ENCODE results near the gene EFNA1.

EFNA1 gene

DNA sequence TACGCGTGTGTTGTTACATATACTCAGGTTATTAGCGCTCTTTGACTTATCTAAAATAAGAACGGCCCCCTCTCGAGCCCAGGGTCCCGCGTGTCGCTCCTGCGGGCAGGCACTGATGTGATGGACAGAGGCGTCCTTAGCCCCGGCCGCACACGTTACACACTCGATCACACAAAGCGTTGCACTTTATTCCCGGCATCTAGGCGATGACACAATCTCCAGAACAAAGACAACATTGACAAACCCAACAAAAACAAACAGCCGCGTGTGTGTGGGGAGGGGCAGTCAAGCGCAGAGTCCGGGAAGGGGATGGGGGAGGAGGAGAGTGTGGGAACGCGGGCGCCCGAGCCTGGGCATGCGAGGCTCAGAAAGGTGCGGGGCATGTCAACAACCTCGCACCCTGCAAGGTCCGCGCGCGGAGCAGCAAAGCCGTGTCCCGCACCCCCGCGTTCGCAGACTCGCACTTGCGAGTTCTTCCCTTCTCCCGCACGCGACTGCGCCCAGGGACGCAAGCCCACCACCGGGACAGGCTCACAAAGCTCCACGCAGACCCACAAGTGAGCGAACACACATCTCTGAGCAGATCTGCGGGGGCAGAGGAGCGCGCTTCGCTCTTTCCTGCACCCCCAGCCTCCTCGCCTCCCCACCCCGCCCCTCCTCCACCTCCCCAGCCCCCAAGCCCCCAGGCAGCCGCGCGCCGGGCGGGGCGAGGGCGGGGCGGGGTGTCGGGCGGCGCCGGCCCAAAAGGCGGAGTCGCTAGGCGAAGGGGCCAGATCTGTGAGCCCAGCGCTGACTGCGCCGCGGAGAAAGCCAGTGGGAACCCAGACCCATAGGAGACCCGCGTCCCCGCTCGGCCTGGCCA is at the start of gene EFNA1:
Gene EFNA1, plus strand, starts transcription at position 772 of the 862 bp plus-strand sequence. CDS start 102 bp downstream, outside the sequence.
- DNase-seq: no peak

- peak; percentile 84 for DNase-seq
Observed at GRCh38 chr1:155078469-155079209, 49.0 kb upstream of the EFNA1 start, which contains the start of gene EFNA3. TSS of gene EFNA3 (plus strand) at chr1:155078837. CDS start at chr1:155078942, 105 bp downstream.

DNA sequence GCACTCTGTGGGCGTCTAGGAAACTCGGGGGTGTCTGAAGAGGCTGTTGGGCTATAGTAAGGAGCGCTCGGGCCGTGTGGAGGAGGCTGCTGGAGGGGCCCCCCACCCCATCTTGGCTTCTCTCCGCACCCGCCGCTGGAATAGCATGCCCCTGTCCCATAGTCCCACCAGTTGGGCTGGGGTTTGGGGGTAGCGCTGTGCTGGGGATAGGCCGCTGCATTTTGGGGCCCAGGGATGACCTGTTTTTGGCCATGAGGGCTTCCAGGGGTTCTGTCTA is 48.5 kb upstream of the EFNA1 start:
- no peak for DNase-seq

DNA sequence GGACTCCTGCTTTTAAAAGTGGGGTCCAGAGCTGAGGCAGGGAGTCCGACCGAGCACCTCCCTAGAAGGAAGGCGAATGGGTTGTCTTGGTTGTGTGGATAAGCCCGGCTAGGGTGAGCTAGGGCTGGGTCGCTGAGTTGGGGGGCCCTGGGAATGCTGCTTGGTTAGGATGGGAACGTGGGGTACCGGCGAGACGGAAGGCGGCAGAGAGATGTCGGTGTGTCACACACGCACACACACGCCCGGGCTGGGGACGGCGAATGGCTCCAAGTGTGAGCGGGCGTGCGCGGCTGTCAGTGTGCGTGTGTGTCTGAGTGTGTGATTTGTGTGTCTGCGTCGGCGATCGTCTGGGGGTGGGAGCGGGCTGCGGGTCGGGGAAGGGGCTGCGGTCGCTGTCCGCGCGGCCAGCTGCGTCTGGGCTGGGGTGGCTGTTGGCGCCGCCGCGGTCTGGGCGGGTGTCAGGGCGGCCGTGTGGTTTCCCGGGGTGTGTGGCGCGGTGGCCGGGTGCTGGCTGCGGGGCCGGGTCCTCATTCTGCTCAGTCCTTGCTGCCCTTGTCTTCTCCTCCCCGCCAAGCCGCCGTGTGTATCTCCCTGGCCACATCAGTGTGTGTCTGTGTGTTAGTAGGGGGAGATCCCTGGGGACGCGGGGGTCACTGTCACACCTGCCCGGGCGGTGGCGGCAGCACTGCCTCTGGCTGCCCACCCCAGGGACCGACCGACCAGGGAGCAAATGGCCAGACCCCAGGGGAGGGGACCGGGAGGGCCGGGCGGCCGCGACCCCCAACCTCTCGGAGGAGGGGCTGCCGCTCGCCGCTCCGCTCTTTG is 48.0 kb upstream of the EFNA1 start:
- peak; percentile 45 for DNase-seq

- DNase-seq: peak; percentile 84
Observed at GRCh38 chr1:155080312-155081228, 47.1 kb upstream of the EFNA1 start.

DNA sequence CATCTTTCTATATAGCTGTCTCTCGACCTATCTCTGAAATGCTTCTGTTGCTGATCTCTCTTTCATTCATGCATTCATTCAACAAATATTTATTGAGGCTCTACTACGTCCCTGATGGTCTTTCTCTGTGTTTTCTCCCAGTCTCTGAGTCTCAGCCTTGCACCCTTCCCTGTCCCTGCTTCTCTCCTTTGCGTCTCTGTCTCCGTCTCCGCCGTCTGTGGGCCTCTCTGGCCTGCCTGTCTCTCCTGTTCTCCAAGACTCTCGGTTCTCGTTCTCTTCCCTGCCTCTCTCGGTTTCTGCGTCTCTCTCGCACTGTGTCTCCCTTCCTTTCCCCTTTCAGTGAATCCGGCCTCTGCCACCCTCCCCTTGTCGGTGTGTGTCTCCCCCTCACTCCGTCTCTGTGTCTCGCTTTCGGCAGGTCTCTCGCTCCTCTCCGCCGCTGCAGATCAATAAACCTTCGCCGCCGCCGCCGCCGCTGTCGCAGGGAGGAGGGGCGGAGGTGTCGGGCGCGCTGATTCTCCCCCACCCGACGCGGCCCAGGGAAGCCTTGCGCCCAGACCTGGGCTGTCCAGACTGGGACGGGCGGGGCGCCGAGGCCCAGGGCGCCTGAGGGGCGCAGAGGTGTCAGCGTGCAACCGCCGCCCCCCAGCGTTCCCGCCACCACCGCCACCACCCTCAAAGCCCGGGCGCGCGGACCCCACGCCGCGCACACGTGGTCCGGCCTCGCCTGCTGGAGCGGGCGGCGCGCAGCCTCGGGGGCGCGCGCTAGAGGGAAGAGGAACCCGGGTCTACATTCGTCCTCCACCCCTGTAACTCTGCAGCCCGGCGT is 46.0 kb upstream of the EFNA1 start:
- no peak for DNase-seq

DNA sequence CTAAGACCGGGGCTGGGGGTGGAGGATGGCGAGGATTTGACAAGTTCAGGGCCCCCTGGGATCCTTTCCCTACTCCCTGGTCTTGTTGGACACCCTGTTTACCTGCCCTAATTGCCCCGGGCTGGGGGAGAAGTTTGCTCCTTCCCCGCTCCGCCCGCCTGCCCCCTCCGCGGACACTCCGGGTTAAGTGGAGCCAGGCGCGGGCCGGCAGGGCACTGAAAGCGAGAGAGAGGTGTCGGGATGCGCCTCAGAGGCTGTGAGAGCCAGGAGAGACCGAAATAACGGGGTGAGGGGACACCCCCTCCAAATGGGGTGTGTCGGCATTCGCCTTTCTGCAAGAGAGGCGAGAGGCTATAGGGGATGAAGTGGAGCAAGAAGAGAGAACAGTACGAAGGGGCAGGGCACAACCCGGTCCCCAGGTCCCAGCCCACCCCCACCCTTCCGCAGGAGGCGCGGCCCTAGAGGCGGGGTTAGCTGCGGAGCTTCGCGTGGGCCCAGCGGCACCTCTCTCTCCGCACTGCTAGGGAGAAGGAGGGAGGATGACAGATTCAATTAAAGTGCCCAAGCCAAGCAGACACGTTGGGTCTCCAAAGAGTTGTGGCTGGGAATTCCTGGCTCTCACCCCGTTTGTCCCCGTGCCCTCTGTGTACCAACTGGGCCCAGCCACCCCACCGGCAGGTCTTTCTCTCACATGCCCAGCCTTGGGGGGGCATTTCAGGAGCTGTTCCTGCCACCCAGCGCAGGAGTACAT is 45.2 kb upstream of the EFNA1 start:
- no peak for DNase-seq

- DNase-seq: no peak
Observed at GRCh38 chr1:155083052-155083541, 44.6 kb upstream of the EFNA1 start.

GRCh38 chr1:155083865-155084721 is 43.6 kb upstream of the EFNA1 start:
- peak; percentile 26 for DNase-seq

GRCh38 chr1:155084722-155085503 is 42.8 kb upstream of the EFNA1 start:
- DNase-seq: peak; percentile 93

DNA sequence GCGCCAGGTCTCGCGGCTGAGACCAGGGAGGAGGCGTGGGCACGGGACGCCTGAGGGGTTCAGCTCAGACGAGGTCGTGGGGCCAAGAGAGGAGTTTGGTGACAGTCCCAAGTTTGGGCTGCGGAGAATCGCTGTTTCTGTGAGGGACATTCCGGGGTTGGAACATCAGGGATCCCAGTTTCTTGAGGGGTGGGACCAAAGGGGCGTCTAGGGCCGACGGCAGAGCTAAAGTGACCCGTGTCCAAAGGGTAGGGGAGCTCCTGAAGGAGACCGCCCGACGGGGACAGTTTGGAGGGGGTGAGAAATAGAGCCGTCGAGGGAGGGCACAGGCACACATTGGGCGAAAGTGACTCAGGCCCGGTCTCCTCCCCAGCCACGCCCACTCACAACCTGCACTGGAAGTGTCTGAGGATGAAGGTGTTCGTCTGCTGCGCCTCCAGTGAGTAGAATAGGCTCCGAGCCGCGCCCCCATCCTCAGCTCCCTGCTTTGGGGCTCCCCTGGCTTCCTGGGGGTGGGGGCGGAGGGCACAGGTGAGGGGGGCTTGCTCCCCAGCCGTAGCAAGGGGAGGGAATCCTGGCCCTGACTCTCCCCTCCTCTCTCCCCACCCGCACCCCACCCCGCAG is 42.1 kb upstream of the EFNA1 start:
- DNase-seq: no peak

- DNase-seq: peak; percentile 25
Observed at GRCh38 chr1:155086128-155086741, 41.4 kb upstream of the EFNA1 start.

- no peak for DNase-seq
Observed at GRCh38 chr1:155086856-155087535, 40.7 kb upstream of the EFNA1 start.

DNA sequence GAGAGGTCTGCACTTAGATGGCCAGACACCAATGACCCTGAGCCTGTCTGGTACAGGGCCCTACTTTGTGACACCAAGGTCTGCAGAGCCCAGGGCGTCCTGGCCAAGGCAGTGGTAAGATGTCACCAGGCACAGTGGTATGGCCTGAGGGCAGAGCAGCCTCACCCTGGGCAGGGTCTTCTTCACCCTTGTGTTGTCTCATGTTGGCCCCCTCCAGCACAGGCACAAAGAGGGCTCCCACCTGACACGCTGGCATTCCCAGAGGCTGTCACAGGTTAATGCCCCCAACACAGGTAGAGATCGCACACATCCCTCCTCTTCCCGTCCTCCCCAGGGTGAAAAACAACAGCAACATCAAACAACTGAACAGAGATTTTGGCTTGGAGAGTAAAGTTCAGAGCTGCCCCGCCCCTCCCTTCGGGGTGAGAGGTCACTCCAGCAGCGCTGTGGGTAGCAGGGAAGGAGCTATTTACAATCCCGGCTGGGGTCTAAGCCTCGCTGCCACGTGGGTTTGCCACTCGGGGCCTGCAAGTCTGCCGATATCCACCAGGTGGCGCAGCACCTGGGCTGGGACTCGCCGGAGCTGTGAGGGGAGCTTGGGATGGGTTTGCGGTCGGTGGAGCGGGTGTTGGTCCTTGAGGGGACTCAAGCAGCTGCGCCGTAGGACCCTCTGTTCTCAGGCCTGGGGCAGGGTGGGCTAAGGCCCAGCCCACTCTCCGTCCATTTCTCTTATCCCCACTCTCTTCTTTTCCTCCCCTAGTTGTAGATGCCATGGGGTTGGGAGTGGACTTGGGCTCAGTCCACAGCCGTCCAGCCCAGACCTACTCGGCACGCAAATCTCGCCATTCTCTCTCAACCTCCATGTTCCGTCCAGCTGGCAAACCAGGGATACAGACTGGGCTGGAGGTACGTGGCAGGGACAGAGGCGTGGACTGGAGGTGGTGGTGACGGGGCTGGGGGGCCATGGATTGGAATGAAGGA is 36.3 kb upstream of the EFNA1 start:
- peak; percentile 77 for DNase-seq

DNA sequence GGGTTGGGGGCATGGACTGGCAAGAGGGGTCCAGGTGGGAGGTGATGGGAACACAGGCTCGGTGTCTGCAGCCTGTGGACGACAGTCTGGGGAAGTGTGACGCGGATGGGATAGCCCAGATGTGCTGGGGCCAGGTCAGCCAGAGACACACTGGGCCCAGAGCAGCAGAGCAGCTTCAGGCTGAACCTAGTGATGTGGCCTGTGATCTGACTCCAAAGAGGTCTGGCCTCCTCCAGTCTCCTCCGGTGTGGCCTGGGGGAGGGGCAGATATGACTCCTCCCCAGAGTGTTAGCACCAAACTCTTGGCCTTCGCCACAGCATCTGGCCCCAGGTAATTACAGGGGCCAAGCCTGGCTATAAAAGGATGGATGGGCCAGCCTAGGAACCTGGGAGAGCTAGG is 35.5 kb upstream of the EFNA1 start:
- no peak for DNase-seq

GRCh38 chr1:155092641-155093040 is 35.0 kb upstream of the EFNA1 start:
- no peak for DNase-seq

Data from NCI-H1092 (cell line).